ENCODE results near the gene KCNJ8. TPM values are rescaled to one million over a fixed set of nuclear protein-coding genes. Genes with fewer than 3 reads are reported as not detected.

Gene KCNJ8
- total RNA-seq, 4 donors from 2014 or later = 1.1 to 6.5 (median 3.1) TPM

GRCh38 chr12:21815306-21816062 is 41.0 kb upstream of the KCNJ8 start:
- no peak for TF ChIP-seq POLR2A (IDR thresholded peaks at IDR 0.05)
- no peak for TF ChIP-seq CTCF (IDR thresholded peaks at IDR 0.05)
- peaks cover 0 to 18% (median 4%) of the 10 kb centered on the region in 3 donors for H3K4me1 ChIP-seq
- intact Hi-C loops (cut with DNase I) = no loop called here
- no peaks in the 10 kb centered on the region for H3K27me3 ChIP-seq
- H3K27ac ChIP-seq = no peak overlapping the region
- H3K36me3 ChIP-seq = no peaks in the 10 kb centered on the region
- no peaks in the 10 kb centered on the region for H3K9me3 ChIP-seq
- no peak for DNase-seq
- no peak overlapping the region for H3K4me3 ChIP-seq
- WGBS, 2 donors = 59 to 82% methylated on average over 1 of the region's 1 CpG

- Histone ChIP-seq H3K4me1 (peaks cover 0 to 13% (median 4%) of the 10 kb centered on the region in 3 donors), H3K27me3 (no peaks in the 10 kb centered on the region), H3K36me3 (no peaks in the 10 kb centered on the region), H3K27ac (no peak overlapping the region), H3K9me3 (no peaks in the 10 kb centered on the region), H3K4me3 (no peak overlapping the region)
- intact Hi-C loops (cut with DNase I) = no loop called here
- no peak for DNase-seq
- TF ChIP-seq CTCF (IDR thresholded peaks at IDR 0.05) = no peak
- no peak for TF ChIP-seq POLR2A (IDR thresholded peaks at IDR 0.05)
- 82 to 83% methylated on average over 3 of the region's 3 CpGs for WGBS, 2 donors
Observed at GRCh38 chr12:21814814-21815213, 40.3 kb upstream of the KCNJ8 start.

GRCh38 chr12:21814327-21814726 is 39.8 kb upstream of the KCNJ8 start:
- Histone ChIP-seq H3K27me3 (no peaks in the 10 kb centered on the region), H3K36me3 (no peaks in the 10 kb centered on the region), H3K4me3 (no peak overlapping the region), H3K27ac (no peak overlapping the region), H3K9me3 (no peaks in the 10 kb centered on the region), H3K4me1 (peaks cover 0 to 8% (median 3%) of the 10 kb centered on the region in 3 donors)
- TF ChIP-seq POLR2A (IDR thresholded peaks at IDR 0.05) (no peak), CTCF (IDR thresholded peaks at IDR 0.05) (no peak)
- intact Hi-C loops (cut with DNase I) = no loop called here
- WGBS, 2 donors = 81 to 87% methylated on average over 2 of the region's 2 CpGs
- DNase-seq = no peak

GRCh38 chr12:21813751-21814150 is 39.2 kb upstream of the KCNJ8 start:
- intact Hi-C loops (cut with DNase I) = no loop called here
- H3K27me3 ChIP-seq = no peaks in the 10 kb centered on the region

More at GRCh38 chr12:21813751-21814150, 39.2 kb upstream of the KCNJ8 start:
- no peak overlapping the region for H3K4me3 ChIP-seq
- 74 to 81% methylated on average over 3 of the region's 3 CpGs for WGBS, 2 donors
- no peaks in the 10 kb centered on the region for H3K9me3 ChIP-seq
- no peak overlapping the region for H3K27ac ChIP-seq
- H3K4me1 ChIP-seq = peaks cover 0 to 3% (median 0%) of the 10 kb centered on the region in 3 donors
- H3K36me3 ChIP-seq = no peaks in the 10 kb centered on the region
- no peak for TF ChIP-seq CTCF (IDR thresholded peaks at IDR 0.05)
- no peak for TF ChIP-seq POLR2A (IDR thresholded peaks at IDR 0.05)
- DNase-seq = no peak

All from esophagus squamous epithelium (tissue), 5 donors.